ENCODE results near the gene FAM20A. TPM values are rescaled to one million over a fixed set of nuclear protein-coding genes. Genes with fewer than 3 reads are reported as not detected.

Gene FAM20A
- total RNA-seq = not detected in 2 replicates

GRCh38 chr17:68600931-68601564 lies at the start of gene FAM20A:
Gene FAM20A, minus strand, starts transcription at chr17:68601367. Its CDS starts 701 bp downstream, at chr17:68600666.

GRCh38 chr17:68512247-68512959 lies 88.8 kb downstream of the FAM20A start, which contains the start of gene PRKAR1A:
Gene PRKAR1A, plus strand, starts transcription at chr17:68512430. Its CDS starts 2,970 bp downstream, at chr17:68515400.

Other genes starting within 250 kb of the FAM20A start
- gene WIPI1, start 143.9 kb downstream of the FAM20A start, total RNA-seq = 37.6 and 62.1 TPM in 2 replicates
- gene PRKAR1A, start 88.9 kb downstream of the FAM20A start, total RNA-seq = 212 and 256 TPM in 2 replicates

Data from vein endothelial cell (primary cell).